AG04450 (cell line): ENCODE results near the gene FIBCD1. TPM values are rescaled to one million over a fixed set of nuclear protein-coding genes. Genes with fewer than 3 reads are reported as not detected.
A peak's percentile ranks its signal among the peaks of the same experiment; 100 is the strongest.

Source experiments
- CTCF ChIA-PET: fragments of 300-600, 350-600 bp; formaldehyde crosslinking; extraction: SDS; loops from one replicate; lab custom pipeline; 2022; ENCODE audit warnings: antibody characterized with exemption, inconsistent platforms; lab: Charles Lee
- POLR2A ChIA-PET: fragments of 350-600 bp; formaldehyde crosslinking; extraction: SDS; loops from one replicate; lab custom pipeline; 2021; ENCODE audit warnings: antibody characterized with exemption, inconsistent platforms; lab: Yijun Ruan, JAX
- DNase-seq: peaks from one replicate; pipeline ENCODE4 v3.0.0-alpha.2; 2011; ENCODE audit warnings: low read depth, low spot score
- H3K27ac ChIP-seq: one replicate; pipeline ENCODE4 v1.5.1; 2012; ENCODE audit warnings: low read depth, low read length, control low read depth
- H3K27me3 ChIP-seq: one replicate; pipeline ENCODE4 v1.6.0; 2012; ENCODE audit warnings: low read length; ENCODE audit not compliant: control insufficient read depth, insufficient read depth
- H3K4me3 ChIP-seq: 2 replicates; pipeline ENCODE4 v1.5.1; 2011; ENCODE audit warnings: mild to moderate bottlenecking, low read depth, low read length, control low read depth
- H3K9me3 ChIP-seq: 2 replicates; pipeline ENCODE4 v1.5.1; 2012; ENCODE audit warnings: low read length; ENCODE audit not compliant: control insufficient read depth, insufficient read depth
- polyA plus RNA-seq: library from polyadenylated mRNA; depleted of rRNA; stranded (reverse); fragments of >200 nt; gene quantifications from 2 replicates; pipeline ENCODE4 v1.2.3, GENCODE V29; 2011
- TF ChIP-seq, protein P1 (sequence below): IDR thresholded peaks from 2 replicates; pipeline ENCODE4 v1.5.1; 2011; ENCODE audit warnings: low read depth, low read length, control low read depth, inconsistent platforms

FIBCD1 gene
- polyA plus RNA-seq, 1 experiment = 2.2 TPM

GRCh38 chr9:130929571-130930038, 9.4 kb downstream of the FIBCD1 start:
- no peaks in the 10 kb centered on the region for H3K9me3 ChIP-seq
- no peak overlapping the region for H3K4me3 ChIP-seq
- CTCF ChIA-PET = no interaction called here
- no peaks in the 10 kb centered on the region for H3K27me3 ChIP-seq
- POLR2A ChIA-PET = no interaction called here
- DNase-seq = no peak
- no peak overlapping the region for H3K27ac ChIP-seq
- TF ChIP-seq, protein P1, sequence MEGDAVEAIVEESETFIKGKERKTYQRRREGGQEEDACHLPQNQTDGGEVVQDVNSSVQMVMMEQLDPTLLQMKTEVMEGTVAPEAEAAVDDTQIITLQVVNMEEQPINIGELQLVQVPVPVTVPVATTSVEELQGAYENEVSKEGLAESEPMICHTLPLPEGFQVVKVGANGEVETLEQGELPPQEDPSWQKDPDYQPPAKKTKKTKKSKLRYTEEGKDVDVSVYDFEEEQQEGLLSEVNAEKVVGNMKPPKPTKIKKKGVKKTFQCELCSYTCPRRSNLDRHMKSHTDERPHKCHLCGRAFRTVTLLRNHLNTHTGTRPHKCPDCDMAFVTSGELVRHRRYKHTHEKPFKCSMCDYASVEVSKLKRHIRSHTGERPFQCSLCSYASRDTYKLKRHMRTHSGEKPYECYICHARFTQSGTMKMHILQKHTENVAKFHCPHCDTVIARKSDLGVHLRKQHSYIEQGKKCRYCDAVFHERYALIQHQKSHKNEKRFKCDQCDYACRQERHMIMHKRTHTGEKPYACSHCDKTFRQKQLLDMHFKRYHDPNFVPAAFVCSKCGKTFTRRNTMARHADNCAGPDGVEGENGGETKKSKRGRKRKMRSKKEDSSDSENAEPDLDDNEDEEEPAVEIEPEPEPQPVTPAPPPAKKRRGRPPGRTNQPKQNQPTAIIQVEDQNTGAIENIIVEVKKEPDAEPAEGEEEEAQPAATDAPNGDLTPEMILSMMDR = no peak

- peak overlapping the region; percentile 65 for H3K27ac ChIP-seq
- POLR2A ChIA-PET = interaction anchor here (0.8 to 1.4 kb wide), 2 partner anchors 15 to 18 kb away, joined by 3 to 5 read pairs; no protein-coding TSS in a partner anchor
- no peak for DNase-seq
Measured at GRCh38 chr9:130927995-130928900, 10.8 kb downstream of the FIBCD1 start.

DNA sequence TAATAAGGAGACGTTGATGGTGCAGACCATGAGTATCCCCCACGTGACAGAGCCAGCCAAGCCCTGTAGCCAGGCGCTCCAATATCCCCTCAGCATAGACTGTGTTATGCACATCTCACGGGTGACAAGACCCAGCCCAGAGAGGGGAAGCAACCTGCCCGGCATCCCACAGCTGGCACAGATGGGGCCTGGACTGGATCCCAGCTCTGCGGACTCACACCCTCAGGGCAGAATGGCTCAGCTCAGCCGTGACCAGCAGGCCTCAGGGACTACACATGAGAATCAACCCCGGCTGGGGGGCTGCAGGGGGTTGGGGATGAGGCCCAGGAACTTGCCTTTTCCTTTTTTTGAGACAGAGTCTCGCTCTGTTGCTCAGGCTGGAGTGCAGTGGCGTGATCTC, 11.7 kb downstream of the FIBCD1 start:
- ChIA-PET CTCF (interaction anchor here (0.5 kb wide), 1 partner anchor 323 kb away, joined by 3 read pairs; no protein-coding TSS in a partner anchor), POLR2A (no interaction called here)
- Histone ChIP-seq H3K9me3 (no peaks in the 10 kb centered on the region), H3K4me3 (no peak overlapping the region), H3K27ac (no peak overlapping the region), H3K27me3 (peaks cover 2% of the 10 kb centered on the region)
- DNase-seq = no peak
- TF ChIP-seq, protein P1 = no peak

More at GRCh38 chr9:130927995-130928900, 10.8 kb downstream of the FIBCD1 start:
- no peak overlapping the region for H3K4me3 ChIP-seq
- no peaks in the 10 kb centered on the region for H3K27me3 ChIP-seq
- CTCF ChIA-PET = interaction anchor here (0.5 to 0.6 kb wide), 3 partner anchors 66 to 322 kb away, joined by 3 to 6 read pairs (median 3); no protein-coding TSS in a partner anchor
- TF ChIP-seq, protein P1 = no peak
- H3K9me3 ChIP-seq = no peaks in the 10 kb centered on the region

- ChIA-PET POLR2A (interaction anchor here (0.6 kb wide), 1 partner anchor 79 kb away, joined by 5 read pairs; no protein-coding TSS in a partner anchor), CTCF (interaction anchor here (1.0 kb wide), 1 partner anchor 59 kb away, joined by 4 read pairs; no protein-coding TSS in a partner anchor)
- Histone ChIP-seq H3K27ac (no peak overlapping the region), H3K27me3 (peaks cover 3% of the 10 kb centered on the region), H3K9me3 (no peaks in the 10 kb centered on the region), H3K4me3 (no peak overlapping the region)
- TF ChIP-seq, protein P1 = no peak
- no peak for DNase-seq
Measured at GRCh38 chr9:130925050-130925678, 13.9 kb downstream of the FIBCD1 start.
